Activated CD8-positive, alpha-beta memory T cell treated with anti-CD3 and anti-CD28 coated beads for 36 hours (primary cell): ENCODE data around the gene PBX3. TPM values are rescaled to one million over a fixed set of nuclear protein-coding genes. Genes with fewer than 3 reads are reported as not detected.

ENCODE experiments used
- CTCF ChIA-PET: fragments of 350-600 bp; sonication (Branson Sonifier 250); formaldehyde crosslinking; loops from one replicate; lab custom pipeline; 2021; ENCODE audit warnings: antibody characterized with exemption; lab: Charles Lee
- POLR2A ChIA-PET: fragments of 350-600 bp; sonication (Branson Sonifier 250); formaldehyde crosslinking; loops from one replicate; lab custom pipeline; 2021; ENCODE audit warnings: antibody characterized with exemption; lab: Charles Lee
- total RNA-seq, 2 experiments: library from RNA; stranded (reverse); gene quantifications; one replicate each; pipeline ENCODE4 v1.2.3, GENCODE V29; 2021

The PBX3 gene
- total RNA-seq, 2 experiments from 2014 or later: 14.7 to 15.4 TPM

GRCh38 chr9:125994066-125994943 is 247.1 kb downstream of the PBX3 start:
- ChIA-PET POLR2A (no interaction called here), CTCF (no interaction called here)

- POLR2A ChIA-PET: no interaction called here
- CTCF ChIA-PET: no interaction called here
These were observed 247.8 kb downstream of the PBX3 start for GRCh38 chr9:125995006-125995405.

GRCh38 chr9:125995706-125996105 is 248.5 kb downstream of the PBX3 start:
- POLR2A ChIA-PET: no interaction called here

GRCh38 chr9:125996791-125997190 is 249.6 kb downstream of the PBX3 start:
- ChIA-PET CTCF (no interaction called here), POLR2A (no interaction called here)

More at GRCh38 chr9:125995706-125996105, 248.5 kb downstream of the PBX3 start:
- CTCF ChIA-PET: no interaction called here

- POLR2A ChIA-PET: no interaction called here
- CTCF ChIA-PET: no interaction called here
These were observed 250.1 kb downstream of the PBX3 start for GRCh38 chr9:125997196-125997823.

GRCh38 chr9:125998837-125999503 is 251.8 kb downstream of the PBX3 start:
- ChIA-PET CTCF (no interaction called here), POLR2A (no interaction called here)

- ChIA-PET CTCF (no interaction called here), POLR2A (no interaction called here)
These were observed 252.3 kb downstream of the PBX3 start for GRCh38 chr9:125999504-125999881.

- CTCF ChIA-PET: no interaction called here
- POLR2A ChIA-PET: no interaction called here
These were observed 253.1 kb downstream of the PBX3 start for GRCh38 chr9:126000256-126000655.

GRCh38 chr9:126000731-126001580 is 253.8 kb downstream of the PBX3 start:
- POLR2A ChIA-PET: no interaction called here
- CTCF ChIA-PET: no interaction called here

- CTCF ChIA-PET: no interaction called here
- POLR2A ChIA-PET: no interaction called here
These were observed 254.5 kb downstream of the PBX3 start for GRCh38 chr9:126001581-126002225.

GRCh38 chr9:126002476-126003350 is 255.5 kb downstream of the PBX3 start:
- CTCF ChIA-PET: no interaction called here
- POLR2A ChIA-PET: no interaction called here

GRCh38 chr9:126009047-126009446 is 261.9 kb downstream of the PBX3 start:
- CTCF ChIA-PET: no interaction called here
- POLR2A ChIA-PET: interaction anchor here (0.5 kb wide), 1 partner anchor 18 kb away, joined by 7 read pairs; no protein-coding TSS in a partner anchor

GRCh38 chr9:126014726-126015125 is 267.6 kb downstream of the PBX3 start:
- ChIA-PET POLR2A (no interaction called here), CTCF (no interaction called here)

- POLR2A ChIA-PET: no interaction called here
These were observed 268.3 kb downstream of the PBX3 start for GRCh38 chr9:126015424-126015823.

GRCh38 chr9:126016579-126017290 is 269.6 kb downstream of the PBX3 start:
- POLR2A ChIA-PET: no interaction called here
- CTCF ChIA-PET: no interaction called here

More at GRCh38 chr9:126015424-126015823, 268.3 kb downstream of the PBX3 start:
- CTCF ChIA-PET: no interaction called here
